ENCODE measurements around the gene GON7. TPM values are rescaled to one million over a fixed set of nuclear protein-coding genes. Genes with fewer than 3 reads are reported as not detected.

GON7 gene
- total RNA-seq, 1 experiment from 2014 or later = 11.2 TPM

DNA sequence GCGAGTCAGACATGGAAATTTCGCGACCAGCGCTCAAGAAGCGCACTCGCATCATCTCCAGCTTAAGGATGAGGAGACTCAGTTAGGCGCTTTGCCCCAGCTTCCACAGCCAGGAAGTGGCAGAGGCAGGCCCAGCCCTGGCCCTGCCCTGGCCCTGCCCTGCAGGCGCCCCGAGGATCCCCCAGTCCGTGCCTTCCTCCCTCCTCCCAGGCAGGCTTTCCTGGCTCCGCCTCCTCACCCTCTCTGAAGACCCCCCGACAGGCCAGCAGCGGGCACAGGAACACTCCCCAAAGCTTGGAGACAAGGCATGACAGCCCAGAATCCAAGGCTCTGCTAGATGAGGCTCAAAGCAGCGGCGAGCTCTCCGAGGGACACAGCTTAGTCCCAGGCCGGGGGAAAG lies 25.3 kb upstream of the GON7 start:
- Histone ChIP-seq H3K4me2 (ENCODE audit: low read length) (no peak overlapping the region), H4K20me1 (ENCODE audit: insufficient read depth) (no peaks in the 10 kb centered on the region), H3K27me3 (ENCODE audit: insufficient read depth, low read length) (no peaks in the 10 kb centered on the region), H3K27ac (ENCODE audit: low read depth, low read length) (no peak overlapping the region), H3K9me3 (ENCODE audit: control insufficient read depth in 1 of 2, insufficient read depth in 1 of 2, low read depth in 1 of 2, low read length in 2 of 2) (no peaks in the 10 kb centered on the region), H3K4me3 (replicated peaks in 1 of 2; ENCODE audit: low read depth in 1 of 2, low read length in 2 of 2) (no peak overlapping the region), H3K9ac (ENCODE audit: low read length) (no peak overlapping the region), H3K9me2 (ENCODE audit: insufficient read depth) (no peaks in the 10 kb centered on the region), H3K4me1 (ENCODE audit: control insufficient read depth in 1 of 2, insufficient read depth in 2 of 2, low read length in 2 of 2) (no peaks in the 10 kb centered on the region; a peak in 1 of 4 replicates), H3K36me3 (ENCODE audit: control insufficient read depth in 1 of 2, insufficient read depth in 2 of 2, low read length in 2 of 2) (peaks cover 8 to 10% of the 10 kb centered on the region in 2 experiments; a peak in 2 of 4 replicates), H2AFZ (ENCODE audit: low read depth, low read length, poor library complexity, severe bottlenecking) (no peak overlapping the region), H3K79me2 (ENCODE audit: insufficient read depth, low read length) (no peaks in the 10 kb centered on the region)
- ATAC-seq (no peak), DNase-seq (ENCODE audit: low read depth, low spot score) (no peak)
- intact Hi-C loops (cut with micrococcal nuclease) = no loop called here
- ChIA-PET POLR2A (no interaction called here), RAD21 (ENCODE audit: low non-redundant PET in 1 of 2, low total read pairs in 2 of 2, uncharacterized antibody in 2 of 2, unreplicated experiment in 2 of 2) (no interaction called here), CTCF (interaction anchor here (0.8 kb wide), 1 partner anchor 305 kb away, joined by 3 read pairs; no protein-coding TSS in a partner anchor)
- BruUV-seq (replicated peaks) = no TSS peak
- no peak for TF ChIP-seq POLR2A (IDR thresholded peaks at IDR 0.05; ENCODE audit: borderline replicate concordance, extremely low read depth, insufficient read depth, insufficient read length)
- TF ChIP-seq SP1 (IDR thresholded peaks at IDR 0.05; ENCODE audit: low read depth) = no peak
- no peak for TF ChIP-seq ELF1 (IDR thresholded peaks at IDR 0.05; ENCODE audit: borderline replicate concordance, low read depth)
- TF ChIP-seq ZNF274 (IDR thresholded peaks at IDR 0.05; ENCODE audit: low read depth, low read length) = no peak
- no peak for TF ChIP-seq CEBPB (IDR thresholded peaks at IDR 0.05; ENCODE audit: low read depth)
- TF ChIP-seq FOSL1 (IDR thresholded peaks at IDR 0.05; ENCODE audit: low read depth) = no peak
- no peak for TF ChIP-seq SIN3A (IDR thresholded peaks at IDR 0.05; ENCODE audit: low read depth)
- TF ChIP-seq SRF (IDR thresholded peaks at IDR 0.05; ENCODE audit: low read depth) = no peak
- TF ChIP-seq CBX3 (IDR thresholded peaks at IDR 0.05; ENCODE audit: low read depth) = no peak
- no peak for TF ChIP-seq YY1 (IDR thresholded peaks at IDR 0.05; ENCODE audit: extremely low read depth, insufficient replicate concordance, low read depth, low read length)
- TF ChIP-seq MAX (IDR thresholded peaks at IDR 0.05) = no peak
- no peak for TF ChIP-seq REST (IDR thresholded peaks at IDR 0.05; ENCODE audit: low read depth)
- no peak for TF ChIP-seq EZH2 (IDR thresholded peaks at IDR 0.05)
- no peak for TF ChIP-seq POLR2AphosphoS5 (IDR thresholded peaks at IDR 0.05; ENCODE audit: low read depth, low read length)
- TF ChIP-seq ZFX (IDR thresholded peaks at IDR 0.05) = no peak
- no peak for TF ChIP-seq TCF7L2 (IDR thresholded peaks at IDR 0.05; ENCODE audit: borderline replicate concordance, extremely low read depth, insufficient read depth, insufficient read length)
- TF ChIP-seq JUND (IDR thresholded peaks at IDR 0.05) = no peak
- TF ChIP-seq CTCF (IDR thresholded peaks at IDR 0.05 in 2 of 3, conservative IDR thresholded peaks at IDR 0.05 in 1 of 3; ENCODE audit: borderline replicate concordance in 1 of 3, insufficient read depth in 1 of 3, low read depth in 2 of 3, low read length in 2 of 3) = no peak
- no peak for TF ChIP-seq EZH2phosphoT487 (IDR thresholded peaks at IDR 0.05; ENCODE audit: borderline replicate concordance)
